Neural progenitor cell (in vitro differentiated cells): Measurements from ENCODE around the gene FBP1. TPM values are rescaled to one million over a fixed set of nuclear protein-coding genes. Genes with fewer than 3 reads are reported as not detected.

Experiments used
- DNase-seq: peaks from one replicate; pipeline ENCODE4 v3.0.0-alpha.2; 2016; ENCODE audit warnings: low spot score
- H2AFZ ChIP-seq: fragments of 200-600 bp; sonication (generic); replicated peaks from 2 replicates; pipeline ENCODE4 v1.6.1; 2016; ENCODE audit warnings: antibody characterized with exemption
- H3F3A ChIP-seq: fragments of 200-600 bp; sonication (generic); 2 replicates; pipeline ENCODE4 v1.6.1; 2016; ENCODE audit warnings: antibody characterized with exemption, low read depth
- H3K27ac ChIP-seq: fragments of 200-600 bp; sonication (generic); 2 replicates; pipeline ENCODE4 v1.5.1; 2016; ENCODE audit warnings: mild to moderate bottlenecking
- H3K27me3 ChIP-seq: fragments of 200-600 bp; sonication (generic); 2 replicates; pipeline ENCODE4 v1.6.1; 2016; ENCODE audit warnings: mild to moderate bottlenecking, moderate library complexity
- H3K36me3 ChIP-seq: fragments of 200-600 bp; sonication (generic); 2 replicates; pipeline ENCODE4 v1.5.1; 2016
- H3K4me1 ChIP-seq: fragments of 200-600 bp; sonication (generic); 2 replicates; pipeline ENCODE4 v1.6.1; 2016; ENCODE audit warnings: mixed run types
- H3K4me2 ChIP-seq: fragments of 200-600 bp; sonication (generic); 2 replicates; pipeline ENCODE4 v1.6.1; 2016
- H3K4me3 ChIP-seq: fragments of 200-600 bp; sonication (generic); 2 replicates; pipeline ENCODE4 v1.5.1; 2016
- H3K79me2 ChIP-seq: fragments of 200-600 bp; sonication (generic); 2 replicates; pipeline ENCODE4 v1.6.1; 2016; ENCODE audit warnings: low read depth
- H3K9ac ChIP-seq: fragments of 200-600 bp; sonication (generic); 2 replicates; pipeline ENCODE4 v1.6.1; 2016
- H3K9me3 ChIP-seq: fragments of 200-600 bp; sonication (generic); 2 replicates; pipeline ENCODE4 v1.5.1; 2016; ENCODE audit warnings: low read depth
- H4K20me1 ChIP-seq: fragments of 200-600 bp; sonication (generic); 2 replicates; pipeline ENCODE4 v1.6.1; 2016; ENCODE audit warnings: low read depth
- H3K27ac Mint-ChIP-seq: 3 replicates; pipeline ENCODE4 v1.8.0; 2021; ENCODE audit warnings: mixed read lengths
- H3K27me3 Mint-ChIP-seq: 2 replicates; pipeline ENCODE4 v1.8.0; 2022; ENCODE audit warnings: low read depth, mild to moderate bottlenecking, inconsistent platforms, moderate library complexity, mixed read lengths; ENCODE audit not compliant: insufficient read depth
- H3K36me3 Mint-ChIP-seq: 3 replicates; pipeline ENCODE4 v1.8.0; 2021; ENCODE audit warnings: mixed read lengths
- H3K4me1 Mint-ChIP-seq: 3 replicates; pipeline ENCODE4 v1.8.0; 2021; ENCODE audit warnings: mixed read lengths
- H3K4me3 Mint-ChIP-seq: 3 replicates; pipeline ENCODE4 v1.8.0; 2021; ENCODE audit warnings: mild to moderate bottlenecking, moderate library complexity, mixed read lengths
- H3K9me3 Mint-ChIP-seq: 3 replicates; pipeline ENCODE4 v1.8.0; 2020; ENCODE audit warnings: mixed read lengths
- EZH2 ChIP-seq: fragments of 200-600 bp; sonication (generic); IDR thresholded peaks from 2 replicates; pipeline ENCODE4 v1.6.1; 2017; ENCODE audit warnings: antibody characterized with exemption, mild to moderate bottlenecking, moderate library complexity
- EZH2phosphoT487 ChIP-seq: fragments of 200-600 bp; sonication (generic); IDR thresholded peaks from 2 replicates; pipeline ENCODE4 v1.6.1; 2017; ENCODE audit warnings: antibody characterized with exemption
- total RNA-seq: library from RNA; depleted of rRNA; stranded (reverse); fragments of >200 nt; gene quantifications from 2 replicates; pipeline ENCODE4 v1.2.3, GENCODE V29; 2015; ENCODE audit warnings: low replicate concordance
- TF ChIP-seq, protein P1 (sequence below): fragments of 200-600 bp; sonication (generic); IDR thresholded peaks from 2 replicates; pipeline ENCODE4 v1.5.1; 2017; ENCODE audit warnings: antibody characterized with exemption, mild to moderate bottlenecking

Gene FBP1
- total RNA-seq, 1 donor from 2014 or later = not detected

DNA sequence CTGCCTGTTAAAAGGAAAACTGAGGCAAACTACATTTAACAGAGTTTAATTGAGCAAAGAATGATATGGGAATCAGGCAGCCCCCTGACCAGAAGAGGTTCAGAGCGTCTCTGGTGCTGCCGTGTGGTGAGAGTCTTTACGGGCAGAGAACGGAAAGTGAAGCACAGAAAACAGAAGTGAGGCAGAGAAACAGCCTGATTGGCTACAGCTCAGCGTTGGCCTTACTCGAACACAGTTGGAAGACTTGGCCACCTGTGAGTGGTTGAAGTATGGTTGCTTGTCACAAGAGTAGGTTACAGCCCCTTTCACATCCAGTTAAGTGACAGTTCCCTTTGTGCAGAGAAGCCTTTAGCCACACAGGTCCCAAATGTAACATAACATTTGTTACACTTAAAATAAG, 16.9 kb upstream of the FBP1 start:
- H3K36me3 Mint-ChIP-seq = no peaks in the 10 kb centered on the region
- H3K27me3 Mint-ChIP-seq = peaks cover 12% of the 10 kb centered on the region
- H3K9ac ChIP-seq = no peak overlapping the region
- no peak overlapping the region for H3K27ac ChIP-seq
- TF ChIP-seq, protein P1, sequence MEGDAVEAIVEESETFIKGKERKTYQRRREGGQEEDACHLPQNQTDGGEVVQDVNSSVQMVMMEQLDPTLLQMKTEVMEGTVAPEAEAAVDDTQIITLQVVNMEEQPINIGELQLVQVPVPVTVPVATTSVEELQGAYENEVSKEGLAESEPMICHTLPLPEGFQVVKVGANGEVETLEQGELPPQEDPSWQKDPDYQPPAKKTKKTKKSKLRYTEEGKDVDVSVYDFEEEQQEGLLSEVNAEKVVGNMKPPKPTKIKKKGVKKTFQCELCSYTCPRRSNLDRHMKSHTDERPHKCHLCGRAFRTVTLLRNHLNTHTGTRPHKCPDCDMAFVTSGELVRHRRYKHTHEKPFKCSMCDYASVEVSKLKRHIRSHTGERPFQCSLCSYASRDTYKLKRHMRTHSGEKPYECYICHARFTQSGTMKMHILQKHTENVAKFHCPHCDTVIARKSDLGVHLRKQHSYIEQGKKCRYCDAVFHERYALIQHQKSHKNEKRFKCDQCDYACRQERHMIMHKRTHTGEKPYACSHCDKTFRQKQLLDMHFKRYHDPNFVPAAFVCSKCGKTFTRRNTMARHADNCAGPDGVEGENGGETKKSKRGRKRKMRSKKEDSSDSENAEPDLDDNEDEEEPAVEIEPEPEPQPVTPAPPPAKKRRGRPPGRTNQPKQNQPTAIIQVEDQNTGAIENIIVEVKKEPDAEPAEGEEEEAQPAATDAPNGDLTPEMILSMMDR = no peak
- TF ChIP-seq EZH2phosphoT487 (no peak), EZH2 (no peak)
- peak overlapping the region; percentile 10 for H3K4me3 ChIP-seq
- H3K36me3 ChIP-seq = no peaks in the 10 kb centered on the region
- peaks cover 28% of the 10 kb centered on the region for H3K4me1 ChIP-seq
- peak overlapping the region; percentile 64 for H3K4me2 ChIP-seq
- peaks cover 37% of the 10 kb centered on the region for H3K4me1 Mint-ChIP-seq
- no peak overlapping the region for H3K27ac Mint-ChIP-seq
- H3K4me3 Mint-ChIP-seq = no peak overlapping the region
- no peaks in the 10 kb centered on the region for H3K9me3 ChIP-seq
- peaks cover 18% of the 10 kb centered on the region for H4K20me1 ChIP-seq
- H2AFZ ChIP-seq = no peak overlapping the region
- no peaks in the 10 kb centered on the region for H3K79me2 ChIP-seq
- H3K27me3 ChIP-seq = peaks cover 29% of the 10 kb centered on the region
- H3F3A ChIP-seq = peaks cover 31% of the 10 kb centered on the region
- DNase-seq = peak; percentile 72
- H3K9me3 Mint-ChIP-seq = no peaks in the 10 kb centered on the region

DNA sequence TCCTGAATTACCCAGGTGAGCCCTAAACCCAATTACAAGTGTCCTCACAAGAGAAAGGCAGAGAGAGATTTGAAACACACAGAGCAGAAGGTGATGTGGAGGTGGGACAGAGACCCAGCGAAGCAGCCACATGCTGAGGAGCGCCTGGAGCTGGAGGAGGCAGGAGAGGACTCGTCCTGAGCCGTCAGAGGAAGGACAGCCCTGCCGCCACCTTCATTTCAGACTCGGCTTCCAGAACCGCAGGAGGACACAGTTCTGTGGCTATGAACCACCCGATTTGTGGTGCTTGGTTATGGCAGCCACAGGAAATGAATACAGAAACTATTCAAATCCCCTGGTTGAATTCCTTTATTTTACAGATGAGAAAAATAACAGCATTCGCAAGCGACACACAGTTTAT, 16.4 kb upstream of the FBP1 start:
- peaks cover 29% of the 10 kb centered on the region for H3K27me3 ChIP-seq
- H4K20me1 ChIP-seq = peaks cover 18% of the 10 kb centered on the region
- H3K79me2 ChIP-seq = no peaks in the 10 kb centered on the region
- H3K4me1 Mint-ChIP-seq = peaks cover 37% of the 10 kb centered on the region
- H3K9ac ChIP-seq = no peak overlapping the region
- DNase-seq = no peak
- no peaks in the 10 kb centered on the region for H3K9me3 Mint-ChIP-seq
- no peak overlapping the region for H3K4me3 Mint-ChIP-seq
- H2AFZ ChIP-seq = no peak overlapping the region
- H3K4me1 ChIP-seq = peaks cover 28% of the 10 kb centered on the region
- H3K27ac Mint-ChIP-seq = no peak overlapping the region
- H3K36me3 ChIP-seq = no peaks in the 10 kb centered on the region
- no peaks in the 10 kb centered on the region for H3K9me3 ChIP-seq
- TF ChIP-seq EZH2 = no peak
- TF ChIP-seq EZH2phosphoT487 = no peak
- TF ChIP-seq, protein P1 = no peak
- H3K4me2 ChIP-seq = peak overlapping the region; percentile 64
- H3K4me3 ChIP-seq = no peak overlapping the region
- H3K27ac ChIP-seq = no peak overlapping the region
- H3K27me3 Mint-ChIP-seq = peaks cover 15% of the 10 kb centered on the region
- H3K36me3 Mint-ChIP-seq = no peaks in the 10 kb centered on the region
- peaks cover 31% of the 10 kb centered on the region for H3F3A ChIP-seq

DNA sequence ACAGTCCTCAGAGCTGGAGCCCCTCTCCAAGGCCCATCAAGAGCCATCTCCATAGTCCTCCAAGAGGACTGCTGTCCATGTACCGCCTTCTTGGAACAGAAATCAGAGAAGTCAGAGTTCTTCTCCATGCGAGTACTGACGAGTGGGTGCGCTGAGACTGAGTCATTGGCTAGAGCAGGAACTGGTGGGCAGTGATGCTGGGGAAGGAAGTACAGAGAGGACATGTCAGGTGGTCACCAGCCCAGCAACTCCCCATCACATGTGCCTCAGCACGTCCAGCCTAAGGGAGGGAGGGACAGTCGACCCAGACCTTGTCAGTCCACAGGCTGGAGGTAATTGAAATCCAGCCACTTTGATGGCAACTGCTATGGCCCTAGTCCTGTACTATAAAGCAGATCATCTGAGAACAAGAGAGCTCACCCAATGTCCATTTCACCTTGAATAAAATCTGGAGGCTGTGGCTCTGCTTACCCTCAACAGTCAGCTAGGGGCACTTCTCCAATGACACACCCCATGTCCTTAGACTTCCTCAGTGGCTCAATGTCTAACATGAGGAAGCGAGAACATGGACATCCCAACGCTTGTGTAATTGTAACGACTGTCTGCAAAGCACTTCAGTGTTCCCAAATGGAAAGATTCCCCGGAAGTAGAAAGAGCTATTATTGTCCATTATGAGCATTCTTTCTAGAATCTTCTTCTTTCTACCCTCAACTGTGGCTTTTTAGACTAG, 15.0 kb upstream of the FBP1 start:
- no peaks in the 10 kb centered on the region for H3K79me2 ChIP-seq
- H3K9ac ChIP-seq = no peak overlapping the region
- Mint-ChIP-seq H3K27me3 (peaks cover 20% of the 10 kb centered on the region), H3K4me3 (no peak overlapping the region), H3K9me3 (no peaks in the 10 kb centered on the region), H3K4me1 (peaks cover 37% of the 10 kb centered on the region), H3K27ac (peak overlapping the region; percentile 57), H3K36me3 (no peaks in the 10 kb centered on the region)
- TF ChIP-seq EZH2phosphoT487 (no peak), EZH2 (no peak)
- TF ChIP-seq, protein P1 = no peak
- H3K27me3 ChIP-seq = peaks cover 29% of the 10 kb centered on the region
- no peak overlapping the region for H3K4me3 ChIP-seq
- no peak overlapping the region for H2AFZ ChIP-seq
- DNase-seq = no peak
- H4K20me1 ChIP-seq = peaks cover 18% of the 10 kb centered on the region
- H3F3A ChIP-seq = peaks cover 36% of the 10 kb centered on the region
- no peaks in the 10 kb centered on the region for H3K36me3 ChIP-seq
- no peak overlapping the region for H3K4me2 ChIP-seq
- H3K4me1 ChIP-seq = peaks cover 28% of the 10 kb centered on the region
- H3K9me3 ChIP-seq = no peaks in the 10 kb centered on the region
- no peak overlapping the region for H3K27ac ChIP-seq
